Chondrocyte (in vitro differentiated cells): ENCODE data around the gene CDH18. TPM values are rescaled to one million over a fixed set of nuclear protein-coding genes. Genes with fewer than 3 reads are reported as not detected.
"Not testable (repeated sequence)": the region's sequence is repeated elsewhere in the genome, so short reads cannot be mapped to it uniquely, and the experiment has no call there.

Source experiments
- DNase-seq: peaks from one replicate; pipeline ENCODE4 v3.0.0; 2021; ENCODE audit warnings: mixed read lengths, low spot score
- H3K27ac Mint-ChIP-seq: one replicate; pipeline ENCODE4 v1.8.0; 2021; ENCODE audit warnings: mild to moderate bottlenecking, moderate library complexity, mixed read lengths; ENCODE audit not compliant: unreplicated experiment
- H3K27me3 Mint-ChIP-seq: 2 replicates; pipeline ENCODE4 v1.8.0; 2021; ENCODE audit warnings: low read depth, mixed read lengths
- H3K36me3 Mint-ChIP-seq: 2 replicates; pipeline ENCODE4 v1.8.0; 2021; ENCODE audit warnings: low read depth, mixed read lengths
- H3K4me1 Mint-ChIP-seq: 2 replicates; pipeline ENCODE4 v1.8.0; 2021; ENCODE audit warnings: low read depth, mild to moderate bottlenecking, mixed read lengths
- H3K4me3 Mint-ChIP-seq: one replicate; pipeline ENCODE4 v1.8.0; 2021; ENCODE audit warnings: mild to moderate bottlenecking, moderate library complexity, mixed read lengths; ENCODE audit not compliant: unreplicated experiment
- H3K9me3 Mint-ChIP-seq: 2 replicates; pipeline ENCODE4 v1.8.0; 2021; ENCODE audit warnings: low read depth, mixed read lengths
- total RNA-seq: library from RNA; stranded (reverse); gene quantifications from 3 replicates; pipeline ENCODE4 v1.2.1, GENCODE V29; 2021
- TF ChIP-seq, protein P1 (sequence below): fragments of 200-600 bp; sonication (generic); IDR thresholded peaks from 2 replicates; pipeline ENCODE4 v1.5.0; 2021; ENCODE audit warnings: antibody characterized with exemption, mild to moderate bottlenecking, moderate library complexity

Gene CDH18
- total RNA-seq, 1 donor from 2014 or later = not detected

DNA sequence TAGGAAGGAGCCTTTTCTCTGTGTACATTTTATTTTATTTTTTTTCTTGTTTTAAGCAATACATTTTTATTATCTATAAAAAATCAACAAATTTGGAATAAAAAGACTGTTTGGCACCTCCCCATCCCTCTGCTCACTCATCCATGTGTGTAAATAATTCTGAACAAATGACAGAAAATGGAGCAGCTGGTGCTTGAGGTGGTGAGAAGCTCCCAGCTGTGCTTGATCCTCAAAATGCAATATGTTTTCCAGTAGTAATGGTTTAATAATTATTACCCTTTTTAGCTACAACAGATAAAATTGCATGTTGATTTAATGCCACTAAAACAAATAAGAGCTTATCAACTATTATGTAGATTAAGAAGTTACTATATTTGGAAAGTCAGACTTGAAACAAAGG lies 132.5 kb downstream of the CDH18 start:
- DNase-seq = no peak
- H3K27me3 Mint-ChIP-seq = peaks cover 2% of the 10 kb centered on the region
- H3K27ac Mint-ChIP-seq = no peak overlapping the region
- H3K4me3 Mint-ChIP-seq = no peak overlapping the region
- H3K4me1 Mint-ChIP-seq = peaks cover 13% of the 10 kb centered on the region
- TF ChIP-seq, protein P1, sequence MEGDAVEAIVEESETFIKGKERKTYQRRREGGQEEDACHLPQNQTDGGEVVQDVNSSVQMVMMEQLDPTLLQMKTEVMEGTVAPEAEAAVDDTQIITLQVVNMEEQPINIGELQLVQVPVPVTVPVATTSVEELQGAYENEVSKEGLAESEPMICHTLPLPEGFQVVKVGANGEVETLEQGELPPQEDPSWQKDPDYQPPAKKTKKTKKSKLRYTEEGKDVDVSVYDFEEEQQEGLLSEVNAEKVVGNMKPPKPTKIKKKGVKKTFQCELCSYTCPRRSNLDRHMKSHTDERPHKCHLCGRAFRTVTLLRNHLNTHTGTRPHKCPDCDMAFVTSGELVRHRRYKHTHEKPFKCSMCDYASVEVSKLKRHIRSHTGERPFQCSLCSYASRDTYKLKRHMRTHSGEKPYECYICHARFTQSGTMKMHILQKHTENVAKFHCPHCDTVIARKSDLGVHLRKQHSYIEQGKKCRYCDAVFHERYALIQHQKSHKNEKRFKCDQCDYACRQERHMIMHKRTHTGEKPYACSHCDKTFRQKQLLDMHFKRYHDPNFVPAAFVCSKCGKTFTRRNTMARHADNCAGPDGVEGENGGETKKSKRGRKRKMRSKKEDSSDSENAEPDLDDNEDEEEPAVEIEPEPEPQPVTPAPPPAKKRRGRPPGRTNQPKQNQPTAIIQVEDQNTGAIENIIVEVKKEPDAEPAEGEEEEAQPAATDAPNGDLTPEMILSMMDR = no peak
- no peaks in the 10 kb centered on the region for H3K36me3 Mint-ChIP-seq
- H3K9me3 Mint-ChIP-seq = no peaks in the 10 kb centered on the region

DNA sequence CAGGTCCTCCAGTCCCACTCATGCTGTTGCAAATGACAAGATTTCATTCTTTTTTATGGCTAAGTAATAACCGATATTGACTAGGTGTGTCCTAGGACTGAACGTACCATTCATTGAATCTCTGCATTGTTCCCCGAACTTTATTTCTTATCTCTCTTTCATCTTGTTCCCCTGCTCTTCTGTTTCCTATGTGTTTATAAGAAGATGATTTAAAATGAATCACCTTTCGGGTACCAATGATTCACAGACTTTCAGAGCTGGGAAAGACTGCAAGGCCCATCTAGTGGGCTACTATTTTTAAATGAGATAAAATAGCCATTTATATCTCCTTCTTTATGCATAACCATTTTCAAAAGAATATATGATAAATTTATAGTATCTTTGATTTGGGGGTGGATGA lies 133.0 kb downstream of the CDH18 start:
- H3K36me3 Mint-ChIP-seq = no peaks in the 10 kb centered on the region
- H3K4me1 Mint-ChIP-seq = peaks cover 13% of the 10 kb centered on the region
- DNase-seq = no peak
- H3K9me3 Mint-ChIP-seq = no peaks in the 10 kb centered on the region
- no peak overlapping the region for H3K27ac Mint-ChIP-seq
- no peak overlapping the region for H3K4me3 Mint-ChIP-seq
- TF ChIP-seq, protein P1 = no peak
- H3K27me3 Mint-ChIP-seq = no peaks in the 10 kb centered on the region

DNA sequence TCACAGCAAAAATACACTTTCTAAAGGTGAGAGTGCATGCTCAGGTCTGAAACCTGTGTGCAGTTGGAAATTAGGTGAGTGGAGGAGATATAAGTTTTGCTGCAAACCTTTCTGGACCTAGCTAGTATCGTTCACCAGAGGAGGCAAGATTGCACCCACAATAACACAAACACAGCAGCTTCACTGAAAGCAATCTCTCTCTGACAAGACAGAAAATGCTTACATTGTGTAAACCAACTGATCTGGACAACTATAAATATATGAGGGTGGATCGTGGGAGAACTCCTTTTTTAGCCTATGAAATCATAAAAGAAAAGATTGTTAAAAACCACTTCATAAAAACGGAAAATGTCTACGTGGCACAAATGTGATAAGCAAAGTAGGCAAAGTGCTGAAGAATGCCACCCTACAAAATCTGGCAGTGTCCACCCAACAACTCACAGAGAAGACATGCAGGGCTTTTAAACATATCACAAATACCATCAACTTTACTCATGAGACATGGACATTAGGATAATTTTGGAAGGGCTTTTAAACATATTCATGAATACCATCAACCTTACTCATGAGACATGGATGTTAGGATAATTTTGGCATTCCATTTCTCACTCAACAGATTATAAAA lies 134.3 kb downstream of the CDH18 start:
- Mint-ChIP-seq H3K4me1 (peaks cover 13% of the 10 kb centered on the region), H3K4me3 (no peak overlapping the region), H3K27ac (no peak overlapping the region), H3K9me3 (no peaks in the 10 kb centered on the region), H3K36me3 (no peaks in the 10 kb centered on the region), H3K27me3 (no peaks in the 10 kb centered on the region)
- no peak for DNase-seq
- TF ChIP-seq, protein P1 = no peak

DNA sequence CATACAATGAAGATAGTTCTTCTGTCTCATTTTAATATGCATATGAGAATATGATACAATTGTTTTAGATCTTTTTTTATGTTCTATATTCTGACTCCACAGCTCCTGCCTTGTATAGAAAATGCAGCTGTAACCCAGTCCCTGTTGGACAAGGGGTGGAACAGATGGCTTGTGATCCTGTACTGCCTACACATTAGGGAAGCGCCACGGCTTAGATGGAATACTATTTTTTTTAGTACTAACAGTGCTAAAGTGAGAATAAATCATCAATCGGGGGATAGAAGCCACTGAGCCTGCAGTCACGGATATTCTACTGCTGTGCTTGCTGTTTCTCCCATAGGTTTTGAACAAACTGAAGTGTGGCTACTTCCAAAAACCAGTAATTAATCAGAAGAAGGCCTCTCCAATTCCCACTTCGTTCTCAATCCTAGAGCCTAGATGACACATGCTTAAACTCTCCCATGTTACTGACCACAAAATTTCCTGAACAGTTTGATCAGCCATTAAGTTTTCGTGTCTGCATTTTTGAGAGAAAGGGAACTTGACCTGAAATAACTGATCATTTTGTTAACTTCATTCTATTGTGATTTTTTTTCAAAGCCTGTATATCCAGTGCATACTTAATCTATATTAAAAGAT lies 150.3 kb downstream of the CDH18 start:
- Mint-ChIP-seq H3K4me3 (no peak overlapping the region), H3K27me3 (no peaks in the 10 kb centered on the region)
- TF ChIP-seq, protein P1 = no peak

DNA sequence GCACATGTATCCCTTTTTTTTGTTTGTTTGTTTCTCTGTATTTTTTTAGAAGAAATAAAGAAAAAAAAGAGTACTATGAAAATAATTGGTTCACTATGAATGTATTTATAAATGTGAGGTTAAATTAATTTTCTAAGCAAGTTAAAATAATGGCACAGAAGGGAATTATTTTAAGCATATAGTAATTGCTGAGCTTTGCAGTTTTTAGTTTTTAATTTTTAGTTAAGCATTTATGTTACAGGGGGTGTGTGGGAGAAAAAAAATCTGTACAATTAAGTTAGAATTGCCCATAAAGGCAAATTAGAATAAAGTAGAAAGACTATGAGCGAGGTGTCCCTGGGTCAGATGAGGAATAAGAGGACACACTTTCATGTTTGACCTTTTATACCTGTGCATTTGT lies 152.6 kb downstream of the CDH18 start:
- no peak for DNase-seq
- H3K9me3 Mint-ChIP-seq = peaks cover 23% of the 10 kb centered on the region
- TF ChIP-seq, protein P1 = no peak

More for the DNA sequence above, 150.3 kb downstream of the CDH18 start:
- Mint-ChIP-seq H3K27ac (no peak overlapping the region), H3K9me3 (peaks cover 25% of the 10 kb centered on the region), H3K4me1 (no peaks in the 10 kb centered on the region), H3K36me3 (no peaks in the 10 kb centered on the region)
- DNase-seq = no peak

DNA sequence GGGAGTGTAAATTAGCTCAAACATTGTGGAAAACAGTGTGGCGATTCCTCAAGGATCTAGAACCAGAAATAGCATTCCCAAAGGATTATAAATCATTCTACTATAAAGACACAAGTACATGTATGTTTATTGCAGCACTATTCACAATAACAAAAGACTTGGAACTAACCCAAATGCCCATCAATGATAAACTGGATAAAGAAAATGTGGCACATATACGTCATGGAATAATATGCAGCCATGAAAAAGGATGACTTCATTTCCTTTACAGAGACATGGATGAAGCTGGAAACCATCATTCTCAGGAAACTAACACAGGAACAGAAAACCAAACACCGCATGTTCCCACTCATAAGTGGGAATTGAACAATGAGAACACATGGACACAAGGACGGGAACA lies 175.3 kb downstream of the CDH18 start:
- H3K36me3 Mint-ChIP-seq, H3K27me3 Mint-ChIP-seq, H3K4me3 Mint-ChIP-seq, H3K27ac Mint-ChIP-seq, H3K9me3 Mint-ChIP-seq, H3K4me1 Mint-ChIP-seq, DNase-seq: not testable (repeated sequence)

More for the DNA sequence above, 152.6 kb downstream of the CDH18 start:
- Mint-ChIP-seq H3K27ac (no peak overlapping the region), H3K36me3 (no peaks in the 10 kb centered on the region), H3K4me1 (no peaks in the 10 kb centered on the region), H3K27me3 (no peaks in the 10 kb centered on the region), H3K4me3 (no peak overlapping the region)
